Panc1 (cell line): Measurements from ENCODE around the gene ELL2. TPM values are rescaled to one million over a fixed set of nuclear protein-coding genes. Genes with fewer than 3 reads are reported as not detected.

Experiments used
- ATAC-seq: fragments of 200-7000 bp; cut with Tn5 transposase; 2 replicates; pipeline ENCODE4 v1.9.1; 2020; ENCODE audit warnings: mild to moderate bottlenecking, moderate library complexity
- BruUV-seq: library from RNA; stranded (reverse); fragments of 400-500 nt; replicated peaks from 2 replicates; lab custom pipeline; 2021; lab: Mats Ljungman, UMichigan
- CTCF ChIA-PET: fragments of 300-600 bp; sonication (Branson Sonifier 250); formaldehyde crosslinking; loops from one replicate; lab custom pipeline; 2022; ENCODE audit warnings: antibody characterized with exemption; lab: Charles Lee
- POLR2A ChIA-PET: fragments of 300-600 bp; sonication (Branson Sonifier 250); formaldehyde crosslinking; loops from one replicate; lab custom pipeline; 2022; ENCODE audit warnings: antibody characterized with exemption; lab: Charles Lee
- DNase-seq: peaks from one replicate; pipeline ENCODE4 v3.0.0-alpha.2; 2010; ENCODE audit warnings: low read depth, low spot score
- H3K27ac ChIP-seq: 2 replicates; pipeline ENCODE4 v1.5.1; 2011; ENCODE audit warnings: mild to moderate bottlenecking, low read length, inconsistent platforms
- H3K27me3 ChIP-seq: fragments of 200-500 bp; sonication (Bioruptor generic); 2 replicates; pipeline ENCODE4 v1.6.0; 2014; ENCODE audit warnings: low read length, inconsistent platforms; ENCODE audit not compliant: control insufficient read depth, insufficient read depth
- H3K36me3 ChIP-seq: fragments of 200-500 bp; sonication (Bioruptor generic); 2 replicates; pipeline ENCODE4 v1.5.1; 2014; ENCODE audit warnings: inconsistent platforms, mild to moderate bottlenecking, low read length, moderate library complexity; ENCODE audit not compliant: control insufficient read depth, insufficient read depth
- H3K4me1 ChIP-seq: 2 replicates; pipeline ENCODE4 v1.5.1; 2011; ENCODE audit warnings: inconsistent platforms, mild to moderate bottlenecking, low read length, moderate library complexity; ENCODE audit not compliant: control insufficient read depth, insufficient read depth
- H3K4me3 ChIP-seq, 2 experiments: 2 replicates each; pipeline ENCODE4 v1.5.1; 2011 to 2012; ENCODE audit warnings: low read depth in 2 of 2, low read length in 2 of 2, mild to moderate bottlenecking in 2 of 2, inconsistent platforms in 1 of 2, moderate library complexity in 1 of 2
- H3K9me3 ChIP-seq: fragments of 200-500 bp; sonication (Bioruptor generic); 2 replicates; pipeline ENCODE4 v1.5.1; 2014; ENCODE audit warnings: low read depth, mild to moderate bottlenecking, inconsistent platforms, low read length, moderate library complexity; ENCODE audit not compliant: control insufficient read depth, insufficient read depth
- CTCF ChIP-seq: fragments of 450-650 bp; IDR thresholded peaks from 2 replicates; pipeline ENCODE4 v1.5.1; 2017; ENCODE audit warnings: mild to moderate bottlenecking
- POLR2AphosphoS5 ChIP-seq: IDR thresholded peaks from 2 replicates; pipeline ENCODE4 v1.6.1; 2012; ENCODE audit warnings: mild to moderate bottlenecking, low read depth, low read length, moderate library complexity
- REST ChIP-seq, 2 experiments: IDR thresholded peaks; 2 replicates each; pipeline ENCODE4 v1.6.1; 2011 to 2012; ENCODE audit warnings: low read depth in 2 of 2, control low read depth in 1 of 2, low read length in 1 of 2, mild to moderate bottlenecking in 1 of 2, moderate library complexity in 1 of 2; ENCODE audit not compliant: insufficient read depth in 1 of 2
- SIN3A ChIP-seq: IDR thresholded peaks from 2 replicates; pipeline ENCODE4 v1.6.1; 2012; ENCODE audit warnings: low read depth, mild to moderate bottlenecking, low read length, moderate library complexity, borderline replicate concordance; ENCODE audit not compliant: insufficient read depth
- TCF7L2 ChIP-seq: IDR thresholded peaks from 2 replicates; pipeline ENCODE4 v1.6.1; 2011; ENCODE audit warnings: mild to moderate bottlenecking, low read depth, low read length, inconsistent platforms
- in situ Hi-C: cut with HindIII; loops from 2 replicates; pipeline ENCODE4 v1.10.0; 2016; ENCODE audit warnings: low sequenced_read_pairs, low pct_unique_long_range_greater_than_20kb
- intact Hi-C: fragments of 100-400 bp; cut with micrococcal nuclease; formaldehyde crosslinking; loops from one replicate; pipeline ENCODE4 v1.10.0; 2022; ENCODE audit not compliant: unreplicated experiment
- total RNA-seq: library from RNA; stranded (reverse); gene quantifications from one replicate; pipeline ENCODE4 v1.2.1, GENCODE V29; 2021; ENCODE audit not compliant: unreplicated experiment

ELL2 gene
- total RNA-seq, 1 experiment from 2014 or later = 68.5 TPM

GRCh38 chr5:95861221-95861863, 100.3 kb downstream of the ELL2 start:
- TF ChIP-seq REST (IDR thresholded peaks at IDR 0.05; ENCODE audit: insufficient read depth in 1 of 2, low read depth in 2 of 2, low read length in 1 of 2) (no peak), CTCF (no peak), SIN3A (no peak), POLR2AphosphoS5 (no peak), TCF7L2 (no peak)
- Histone ChIP-seq H3K4me3 (no peak overlapping the region), H3K27ac (no peak overlapping the region), H3K36me3 (no peaks in the 10 kb centered on the region), H3K4me1 (peaks cover 10% of the 10 kb centered on the region; the same call in 1 of the 2 replicates), H3K9me3 (no peaks in the 10 kb centered on the region), H3K27me3 (no peaks in the 10 kb centered on the region)
- intact Hi-C loops = loop anchor here (10.0 kb wide), 1 partner anchor 743 kb away; no protein-coding TSS in a partner anchor
- in situ Hi-C loops = no loop called here
- DNase-seq (peak; percentile 88), ATAC-seq (no peak)
- ChIA-PET CTCF (no interaction called here), POLR2A (no interaction called here)
- no TSS peak for BruUV-seq

GRCh38 chr5:95859661-95860060, 102.0 kb downstream of the ELL2 start:
- CTCF ChIA-PET = no interaction called here
- in situ Hi-C loops = no loop called here
- POLR2A ChIA-PET = interaction anchor here (0.5 kb wide), 1 partner anchor 92 kb away, joined by 4 read pairs; no protein-coding TSS in a partner anchor

More at GRCh38 chr5:95859661-95860060, 102.0 kb downstream of the ELL2 start:
- DNase-seq = no peak
- Histone ChIP-seq H3K27ac (0 out of 2 replicates have a peak overlapping the region, but pooled peaks have one; percentile 20), H3K36me3 (no peaks in the 10 kb centered on the region), H3K9me3 (no peaks in the 10 kb centered on the region), H3K27me3 (no peaks in the 10 kb centered on the region), H3K4me3 (no peak overlapping the region), H3K4me1 (peaks cover 10% of the 10 kb centered on the region; the same call in 1 of the 2 replicates)
- intact Hi-C loops = loop anchor here (1.0 to 10.0 kb wide), 2 partner anchors 477 to 745 kb away; no protein-coding TSS in a partner anchor
- BruUV-seq = no TSS peak
- no peak for TF ChIP-seq SIN3A
- no peak for TF ChIP-seq POLR2AphosphoS5
- no peak for TF ChIP-seq TCF7L2
- no peak for TF ChIP-seq CTCF
- no peak for TF ChIP-seq REST (IDR thresholded peaks at IDR 0.05; ENCODE audit: insufficient read depth in 1 of 2, low read depth in 2 of 2, low read length in 1 of 2)
- no peak for ATAC-seq
